Nephron progenitor cell (in vitro differentiated cells): Measurements from ENCODE around the gene PTPN3.

ENCODE experiments used
- DNase-seq: peaks from one replicate; pipeline ENCODE4 v3.0.0; 2021
- H3K27ac Mint-ChIP-seq: 2 replicates; pipeline ENCODE4 v1.8.0; 2021; ENCODE audit warnings: mild to moderate bottlenecking, moderate library complexity, mixed read lengths
- H3K27me3 Mint-ChIP-seq: 2 replicates; pipeline ENCODE4 v1.8.0; 2021; ENCODE audit warnings: mild to moderate bottlenecking, low read depth, mixed read lengths; ENCODE audit not compliant: poor library complexity
- H3K36me3 Mint-ChIP-seq: 2 replicates; pipeline ENCODE4 v1.8.0; 2021; ENCODE audit warnings: low read depth, mixed read lengths
- H3K4me1 Mint-ChIP-seq: 2 replicates; pipeline ENCODE4 v1.8.0; 2021; ENCODE audit warnings: mixed read lengths
- H3K4me3 Mint-ChIP-seq: 2 replicates; pipeline ENCODE4 v1.8.0; 2021; ENCODE audit warnings: mild to moderate bottlenecking, moderate library complexity, mixed read lengths
- H3K9me3 Mint-ChIP-seq: 2 replicates; pipeline ENCODE4 v1.8.0; 2021; ENCODE audit warnings: mild to moderate bottlenecking, moderate library complexity, mixed read lengths
- CTCF ChIP-seq: fragments of 200-600 bp; sonication (generic); IDR thresholded peaks from 2 replicates; pipeline ENCODE4 v1.5.0; 2021; ENCODE audit warnings: antibody characterized with exemption

Gene PTPN3

GRCh38 chr9:109399258-109399767, 98.8 kb downstream of the PTPN3 start:
- Mint-ChIP-seq H3K27me3 (peaks cover 3% of the 10 kb centered on the region), H3K4me1 (peaks cover 7% of the 10 kb centered on the region), H3K9me3 (no peaks in the 10 kb centered on the region), H3K36me3 (peaks cover 31% of the 10 kb centered on the region), H3K4me3 (no peak overlapping the region), H3K27ac (no peak overlapping the region)
- no peak for TF ChIP-seq CTCF
- DNase-seq, result no peak

GRCh38 chr9:109391176-109391575, 106.9 kb downstream of the PTPN3 start:
- no peak overlapping the region for H3K27ac Mint-ChIP-seq
- H3K4me3 Mint-ChIP-seq, result no peak overlapping the region
- no peaks in the 10 kb centered on the region for H3K9me3 Mint-ChIP-seq
- TF ChIP-seq CTCF, result no peak
- peaks cover 5% of the 10 kb centered on the region for H3K27me3 Mint-ChIP-seq
- H3K4me1 Mint-ChIP-seq, result no peaks in the 10 kb centered on the region
- H3K36me3 Mint-ChIP-seq, result peaks cover 20% of the 10 kb centered on the region
- no peak for DNase-seq

GRCh38 chr9:109387856-109388255, 110.3 kb downstream of the PTPN3 start:
- no peak overlapping the region for H3K27ac Mint-ChIP-seq
- peaks cover 24% of the 10 kb centered on the region for H3K36me3 Mint-ChIP-seq
- no peak overlapping the region for H3K4me3 Mint-ChIP-seq
- H3K4me1 Mint-ChIP-seq, result peaks cover 5% of the 10 kb centered on the region
- TF ChIP-seq CTCF, result no peak
- peaks cover 3% of the 10 kb centered on the region for H3K27me3 Mint-ChIP-seq
- DNase-seq, result no peak
- H3K9me3 Mint-ChIP-seq, result no peaks in the 10 kb centered on the region

- Mint-ChIP-seq H3K27ac (no peak overlapping the region), H3K27me3 (peaks cover 3% of the 10 kb centered on the region), H3K9me3 (no peaks in the 10 kb centered on the region), H3K4me3 (no peak overlapping the region), H3K36me3 (peaks cover 30% of the 10 kb centered on the region), H3K4me1 (peaks cover 5% of the 10 kb centered on the region)
- DNase-seq, result no peak
- TF ChIP-seq CTCF, result no peak
Observed at GRCh38 chr9:109387206-109387605, 110.9 kb downstream of the PTPN3 start.

- Mint-ChIP-seq H3K4me3 (no peak overlapping the region), H3K9me3 (no peaks in the 10 kb centered on the region), H3K4me1 (peaks cover 14% of the 10 kb centered on the region), H3K27ac (no peak overlapping the region), H3K36me3 (peaks cover 45% of the 10 kb centered on the region), H3K27me3 (peaks cover 3% of the 10 kb centered on the region)
- TF ChIP-seq CTCF, result no peak
- no peak for DNase-seq
Observed at GRCh38 chr9:109385499-109385898, 112.6 kb downstream of the PTPN3 start.

GRCh38 chr9:109383947-109384346, 114.2 kb downstream of the PTPN3 start:
- H3K36me3 Mint-ChIP-seq, result peaks cover 54% of the 10 kb centered on the region
- no peak overlapping the region for H3K27ac Mint-ChIP-seq
- TF ChIP-seq CTCF, result no peak
- H3K9me3 Mint-ChIP-seq, result no peaks in the 10 kb centered on the region
- DNase-seq, result no peak
- H3K4me3 Mint-ChIP-seq, result no peak overlapping the region
- H3K27me3 Mint-ChIP-seq, result no peaks in the 10 kb centered on the region
- peaks cover 14% of the 10 kb centered on the region for H3K4me1 Mint-ChIP-seq
